Endothelial cell of umbilical vein (primary cell): ENCODE results near the gene SLC22A8. TPM values are rescaled to one million over a fixed set of nuclear protein-coding genes. Genes with fewer than 3 reads are reported as not detected.

Source experiments
- BruUV-seq: library from RNA; stranded (reverse); fragments of 400-500 nt; replicated peaks from 2 replicates; lab custom pipeline; 2021; lab: Mats Ljungman, UMichigan
- CTCF ChIA-PET: fragments of 300-600, 350-600 bp; sonication (Branson Sonifier 250); formaldehyde crosslinking; loops from one replicate; lab custom pipeline; 2021; ENCODE audit warnings: antibody characterized with exemption, inconsistent platforms; lab: Charles Lee
- POLR2A ChIA-PET: fragments of 300-600, 350-600 bp; sonication (Branson Sonifier 250); formaldehyde crosslinking; loops from one replicate; lab custom pipeline; 2021; ENCODE audit warnings: antibody characterized with exemption, inconsistent platforms; lab: Charles Lee
- DNase-seq: peaks from one replicate; pipeline ENCODE4 v3.0.0-alpha.2; 2011; ENCODE audit warnings: low read depth, low spot score
- FAIRE-seq: peaks from 2 replicates; lab custom pipeline; 2011; peaks lifted over from hg19 to GRCh38; lab: Jason Lieb, UNC
- H2AFZ ChIP-seq: 2 replicates; pipeline ENCODE4 v1.6.0; 2012; ENCODE audit warnings: low read depth, low read length, control low read depth, inconsistent platforms
- H3K27ac ChIP-seq: 2 replicates; pipeline ENCODE4 v1.5.1; 2011; ENCODE audit warnings: low read depth, mild to moderate bottlenecking, control low read depth, low read length, moderate library complexity; ENCODE audit not compliant: insufficient read depth
- H3K27me3 ChIP-seq, 2 experiments: 2 replicates each; pipeline versions ENCODE4 v1.6.0 to v1.6.1; 2011; ENCODE audit warnings: low read length in 2 of 2, mixed read lengths in 1 of 2; ENCODE audit not compliant: control insufficient read depth in 2 of 2, insufficient read depth in 2 of 2
- H3K36me3 ChIP-seq, 2 experiments: 2 replicates in 1 of 2; 3 replicates in 1 of 2; pipeline ENCODE4 v1.5.1; 2011; ENCODE audit warnings: low read length in 2 of 2, mild to moderate bottlenecking in 1 of 2, moderate library complexity in 1 of 2; ENCODE audit not compliant: control insufficient read depth in 2 of 2, insufficient read depth in 2 of 2; ENCODE audit errors: extremely low read depth in 1 of 2
- H3K4me1 ChIP-seq: 3 replicates; pipeline ENCODE4 v1.5.1; 2011; ENCODE audit warnings: mild to moderate bottlenecking, low read length; ENCODE audit not compliant: control insufficient read depth, insufficient read depth; ENCODE audit errors: extremely low read depth
- H3K4me2 ChIP-seq: 2 replicates; pipeline ENCODE4 v1.6.1; 2011; ENCODE audit warnings: low read length, control low read depth, mixed read lengths; ENCODE audit not compliant: insufficient read depth
- H3K4me3 ChIP-seq, 3 experiments: fragments of 200-600 bp in 1 of 3; sonication (generic), shearing (Covaris generic) in 1 of 3; replicated peaks in 1 of 3; 2 replicates each; pipeline ENCODE4 v1.5.1; 2011 to 2016; ENCODE audit warnings: control low read depth in 3 of 3, low read length in 3 of 3, mild to moderate bottlenecking in 2 of 3, inconsistent platforms in 1 of 3, low read depth in 1 of 3, moderate library complexity in 1 of 3; ENCODE audit not compliant: insufficient read depth in 1 of 3
- H3K79me2 ChIP-seq: 2 replicates; pipeline ENCODE4 v1.6.0; 2012; ENCODE audit warnings: low read length, inconsistent platforms; ENCODE audit not compliant: control insufficient read depth, insufficient read depth
- H3K9ac ChIP-seq: replicated peaks from 2 replicates; pipeline ENCODE3; 2011; ENCODE audit warnings: low read length, control low read depth; ENCODE audit not compliant: insufficient read depth; ENCODE audit errors: extremely low read depth
- H3K9me1 ChIP-seq: replicated peaks from 3 replicates; pipeline ENCODE4 v1.6.0; 2011; ENCODE audit warnings: mild to moderate bottlenecking, low read length; ENCODE audit not compliant: control insufficient read depth, insufficient read depth; ENCODE audit errors: extremely low read depth
- H3K9me3 ChIP-seq: replicated peaks from 2 replicates; pipeline ENCODE4 v1.5.1; 2012; ENCODE audit warnings: low read length, inconsistent platforms; ENCODE audit not compliant: control insufficient read depth, insufficient read depth
- H4K20me1 ChIP-seq: replicated peaks from 2 replicates; pipeline ENCODE3; 2011; ENCODE audit warnings: mild to moderate bottlenecking, low read length; ENCODE audit not compliant: control insufficient read depth, insufficient read depth; ENCODE audit errors: extremely low read depth
- CTCF ChIP-seq, 2 donors: IDR thresholded peaks; 1 replicate in 1 of 2; 2 replicates in 1 of 2; pipeline ENCODE4 v1.5.1; 2011; ENCODE audit warnings: low read length in 2 of 2, mild to moderate bottlenecking in 2 of 2, moderate library complexity in 2 of 2, control low read depth in 1 of 2, inconsistent platforms in 1 of 2, low read depth in 1 of 2; ENCODE audit not compliant: insufficient read depth in 1 of 2; ENCODE audit errors: extremely low read depth in 1 of 2
- EZH2 ChIP-seq: IDR thresholded peaks from 2 replicates; pipeline ENCODE4 v1.6.1; 2012; ENCODE audit warnings: borderline replicate concordance, low read depth, mild to moderate bottlenecking, moderate library complexity, low read length, inconsistent platforms; ENCODE audit not compliant: severe bottlenecking
- FOS ChIP-seq: IDR thresholded peaks from 2 replicates; pipeline ENCODE4 v1.6.1; 2011; ENCODE audit warnings: mild to moderate bottlenecking, low read length, moderate library complexity, borderline replicate concordance; ENCODE audit not compliant: insufficient read depth
- GATA2 ChIP-seq: IDR thresholded peaks from 2 replicates; pipeline ENCODE4 v1.7.0; 2011; ENCODE audit warnings: low read depth, mild to moderate bottlenecking, moderate library complexity, mixed read lengths, low read length; ENCODE audit not compliant: insufficient read length, insufficient read depth
- JUN ChIP-seq: IDR thresholded peaks from 2 replicates; pipeline ENCODE4 v1.6.1; 2011; ENCODE audit warnings: borderline replicate concordance, low read depth; ENCODE audit not compliant: insufficient read length, insufficient read depth
- MYC ChIP-seq: IDR thresholded peaks from one replicate; pipeline ENCODE4 v1.6.1; 2011; ENCODE audit warnings: mild to moderate bottlenecking, low read depth, low read length
- POLR2A ChIP-seq: IDR thresholded peaks from 2 replicates; pipeline ENCODE4 v1.6.1; 2012; ENCODE audit warnings: low read depth, mild to moderate bottlenecking, control low read depth, low read length
- POLR2AphosphoS5 ChIP-seq: IDR thresholded peaks from 2 replicates; pipeline ENCODE4 v1.6.1; 2012; ENCODE audit warnings: low read depth, mild to moderate bottlenecking, control low read depth, low read length, moderate library complexity; ENCODE audit not compliant: insufficient read depth
- dilution Hi-C: fragments of 300-500 bp; cut with MboI; formaldehyde crosslinking; loops from one replicate; pipeline ENCODE4 v1.15.0; 2019; ENCODE audit warnings: low sequenced_read_pairs; ENCODE audit not compliant: extremely low pct_ligation_motif_present
- intact Hi-C: fragments of 100-400 bp; cut with micrococcal nuclease; formaldehyde crosslinking; loops from one replicate; pipeline ENCODE4 v1.10.0; 2022
- polyA plus RNA-seq, 4 experiments: library from polyadenylated mRNA; depleted of rRNA in 3 of 4; stranded (reverse) in 3 of 4; unstranded in 1 of 4; fragments of >200 nt; gene quantifications; 2 replicates each; pipeline versions ENCODE4 v1.2.1 to v1.2.3, GENCODE V29; 2011 to 2012; ENCODE audit warnings: missing spikeins in 1 of 4
- total RNA-seq: library from RNA; stranded (reverse); gene quantifications from 2 replicates; pipeline ENCODE4 v1.2.3, GENCODE V29; 2021
- TF ChIP-seq, protein P1 (sequence below): IDR thresholded peaks from 2 replicates; pipeline ENCODE4 v1.6.1; 2011; ENCODE audit not compliant: insufficient read depth, insufficient read length

Gene SLC22A8
- total and polyA plus RNA-seq, 2 donors (not counting 3 experiments of a cell fraction or from before 2014, with no cell fraction given) = not detected

- H3K4me3 ChIP-seq = no peak overlapping the region
- H3K79me2 ChIP-seq = no peaks in the 10 kb centered on the region
- TF ChIP-seq MYC = no peak
- TF ChIP-seq, protein P1, sequence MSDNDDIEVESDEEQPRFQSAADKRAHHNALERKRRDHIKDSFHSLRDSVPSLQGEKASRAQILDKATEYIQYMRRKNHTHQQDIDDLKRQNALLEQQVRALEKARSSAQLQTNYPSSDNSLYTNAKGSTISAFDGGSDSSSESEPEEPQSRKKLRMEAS = no peak
- no peak for TF ChIP-seq CTCF (IDR thresholded peaks at IDR 0.05; ENCODE audit: extremely low read depth in 1 of 2, insufficient read depth in 1 of 2, low read depth in 1 of 2, low read length in 2 of 2)
- no peak for TF ChIP-seq POLR2AphosphoS5
- TF ChIP-seq GATA2 = no peak
- TF ChIP-seq EZH2 = no peak
- TF ChIP-seq JUN = no peak
- TF ChIP-seq POLR2A = no peak
- no peak for TF ChIP-seq FOS
- no peaks in the 10 kb centered on the region for H4K20me1 ChIP-seq
- ChIA-PET POLR2A (no interaction called here), CTCF (no interaction called here)
- no peaks in the 10 kb centered on the region for H3K9me3 ChIP-seq
- intact Hi-C loops (no loop called here), dilution Hi-C loops (no loop called here)
- no peak for DNase-seq
- no peaks in the 10 kb centered on the region for H3K36me3 ChIP-seq
- no TSS peak for BruUV-seq
- H3K9ac ChIP-seq = no peak overlapping the region
- FAIRE-seq = no peak
- no peak overlapping the region for H3K4me2 ChIP-seq
- no peaks in the 10 kb centered on the region for H3K4me1 ChIP-seq
- H2AFZ ChIP-seq = no peak overlapping the region
- no peaks in the 10 kb centered on the region for H3K27me3 ChIP-seq
- no peak overlapping the region for H3K27ac ChIP-seq
- no peaks in the 10 kb centered on the region for H3K9me1 ChIP-seq
These were observed 30.4 kb downstream of the SLC22A8 start for GRCh38 chr11:62985041-62985750.
